HG02610 (cell line): ENCODE results near the gene LHPP.
A peak's percentile ranks its signal among the peaks of the same experiment; 100 is the strongest.

Source experiments
- ATAC-seq: cut with Tn5 transposase; IDR thresholded peaks from one replicate; pipeline ENCODE4 v1.9.1; 2021; ENCODE audit warnings: mild to moderate bottlenecking, moderate library complexity; ENCODE audit not compliant: unreplicated experiment

LHPP gene

GRCh38 chr10:124618470-124619073 is 156.9 kb downstream of the LHPP start:
- ATAC-seq = no peak

- no peak for ATAC-seq
These were observed 157.6 kb downstream of the LHPP start for GRCh38 chr10:124619195-124619594.

- ATAC-seq = no peak
These were observed 158.3 kb downstream of the LHPP start for GRCh38 chr10:124619802-124620490.

- no peak for ATAC-seq
These were observed 160.0 kb downstream of the LHPP start for GRCh38 chr10:124621637-124622036.

DNA sequence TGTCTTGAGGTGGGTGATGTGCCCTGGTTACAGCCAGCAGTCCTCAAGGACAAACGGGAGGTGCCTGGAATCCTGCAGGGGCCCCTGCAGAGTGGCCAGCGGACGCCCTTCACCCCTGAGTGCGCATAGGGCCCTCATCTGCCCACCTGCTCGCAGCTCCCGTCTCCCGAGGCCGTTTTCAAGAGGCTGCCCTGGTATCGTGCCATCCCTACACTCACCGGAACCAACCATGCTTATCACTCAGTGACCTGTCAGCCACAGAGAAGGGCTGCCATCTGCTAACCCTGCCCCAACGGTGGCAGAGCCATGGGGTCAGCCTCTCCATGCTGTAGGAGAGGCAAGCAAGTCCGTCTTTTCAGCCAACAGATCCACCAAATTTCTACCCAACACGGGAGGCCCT is 160.5 kb downstream of the LHPP start:
- ATAC-seq = no peak

DNA sequence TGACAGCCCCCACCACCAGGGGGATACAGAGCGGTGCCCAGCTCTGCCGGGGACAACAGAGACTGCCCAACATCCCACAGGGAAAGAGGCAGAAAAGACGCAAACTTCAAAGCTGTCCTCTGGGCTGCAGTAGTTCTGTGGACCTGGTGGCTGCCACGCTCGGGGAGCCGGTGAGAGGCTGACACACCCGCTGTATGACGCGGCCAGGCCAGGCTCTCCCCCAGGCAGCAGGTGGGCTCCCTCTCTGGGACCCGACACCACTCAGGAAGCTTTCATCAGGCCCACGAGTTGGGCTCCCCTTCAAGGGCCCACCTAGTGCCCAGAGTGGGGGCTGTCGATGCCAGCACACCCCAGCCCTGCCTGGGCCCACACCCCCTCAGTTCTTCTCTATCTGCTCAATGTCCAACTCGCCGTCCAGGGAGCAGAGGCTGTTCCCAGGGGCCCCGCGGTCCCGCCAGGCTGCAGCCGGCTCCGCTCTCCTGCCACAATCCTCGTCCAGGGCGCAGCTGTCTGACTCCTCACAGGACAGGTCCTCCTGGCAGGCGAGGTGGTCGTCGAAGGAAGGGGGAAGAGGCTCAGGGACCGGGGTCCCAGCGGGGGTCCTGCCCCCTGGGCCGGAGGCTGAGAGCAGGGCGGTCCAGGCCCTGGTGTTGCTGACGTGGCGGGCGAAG is 161.4 kb downstream of the LHPP start:
- ATAC-seq = no peak

GRCh38 chr10:124624006-124624405 is 162.4 kb downstream of the LHPP start:
- ATAC-seq = no peak

GRCh38 chr10:124624466-124624865 is 162.8 kb downstream of the LHPP start:
- ATAC-seq = no peak

GRCh38 chr10:124624895-124625294 is 163.3 kb downstream of the LHPP start:
- ATAC-seq = no peak

DNA sequence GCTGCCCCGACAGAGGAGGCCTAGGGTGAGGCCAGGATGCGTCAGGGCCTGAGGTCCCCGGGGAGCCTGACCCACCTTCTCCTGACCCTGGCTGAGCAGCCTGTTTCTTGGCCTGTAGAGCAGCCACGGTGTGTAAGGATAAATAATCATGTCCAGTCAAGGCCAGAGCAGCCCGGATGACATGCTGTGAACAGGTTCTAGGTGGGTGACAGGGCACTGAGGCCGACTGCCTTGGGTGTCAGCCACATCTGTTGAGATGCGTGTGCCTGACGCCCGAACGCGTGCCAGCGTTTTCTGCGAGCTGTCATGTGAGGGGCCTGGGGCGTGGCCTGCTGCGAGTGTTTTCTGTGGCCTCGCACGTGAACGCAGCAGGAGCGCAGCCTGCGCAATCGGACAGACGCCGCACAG is 164.2 kb downstream of the LHPP start:
- ATAC-seq = no peak

DNA sequence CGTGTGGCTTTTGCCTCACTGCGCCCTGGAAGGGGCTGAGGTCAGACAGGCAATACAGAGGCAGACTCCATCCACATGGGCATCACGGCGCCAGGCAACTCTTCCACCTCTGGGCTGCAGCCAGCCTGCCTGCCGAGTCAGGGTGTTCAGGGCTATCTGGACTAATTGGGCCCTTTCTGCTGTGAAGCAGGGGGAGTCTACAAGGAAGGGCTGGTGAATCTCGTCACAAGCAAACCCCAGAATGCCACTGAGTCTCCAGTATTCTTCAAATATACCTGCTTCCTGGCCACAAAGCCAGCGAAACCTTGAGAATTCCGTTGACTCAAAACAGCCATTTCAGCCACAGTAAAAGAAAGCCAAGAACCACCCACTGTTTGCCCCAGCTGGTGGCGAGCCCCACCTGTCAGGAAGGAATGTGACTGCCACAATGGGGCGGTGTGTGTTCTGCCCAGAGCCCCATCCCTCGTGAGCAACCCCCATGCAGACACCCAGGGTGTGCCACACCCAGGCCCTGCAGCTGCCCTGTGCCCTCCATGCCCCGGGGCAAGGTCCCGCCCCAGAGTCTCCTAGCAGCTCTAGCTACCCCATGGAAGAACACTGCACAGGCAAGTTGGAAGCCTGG is 165.2 kb downstream of the LHPP start:
- peak; percentile 47 for ATAC-seq

GRCh38 chr10:124627866-124628675 is 166.4 kb downstream of the LHPP start:
- ATAC-seq = no peak

DNA sequence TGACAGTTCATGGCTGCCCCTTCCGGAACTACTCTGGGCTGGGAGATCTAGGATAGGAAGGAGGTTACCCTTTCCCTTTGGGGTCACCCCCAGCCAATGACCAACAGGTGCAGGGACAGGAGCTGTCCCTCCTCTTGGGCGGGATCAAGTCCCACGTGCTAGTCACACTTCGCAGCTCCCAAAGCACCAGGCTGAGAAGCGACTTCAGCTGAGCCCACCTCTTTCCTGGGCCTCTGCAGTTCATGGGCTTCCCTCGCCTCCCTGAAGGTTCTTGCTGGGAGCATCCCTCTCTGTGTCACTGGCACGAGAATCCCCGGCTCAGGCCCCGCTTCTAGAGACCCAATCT is 167.0 kb downstream of the LHPP start:
- no peak for ATAC-seq

DNA sequence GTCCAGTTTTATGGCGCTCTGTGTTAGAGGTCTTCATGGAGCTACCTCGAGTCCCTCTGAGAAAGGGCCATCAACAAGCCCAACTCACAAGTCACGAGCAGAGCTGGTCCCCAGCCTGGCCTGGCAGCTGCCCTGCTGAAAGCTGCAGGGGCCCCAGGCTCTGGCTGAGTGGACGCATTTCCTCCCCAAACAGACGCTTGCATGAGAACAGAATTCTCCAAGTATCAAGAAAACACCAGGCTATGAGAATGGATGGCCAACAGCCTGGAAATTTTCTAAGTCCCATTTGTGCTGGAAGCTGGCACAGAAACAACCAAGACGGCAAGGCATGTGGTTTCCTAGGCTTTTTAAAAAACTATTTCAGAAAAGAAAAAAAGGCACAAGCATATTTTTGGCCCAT is 167.8 kb downstream of the LHPP start:
- ATAC-seq = no peak

DNA sequence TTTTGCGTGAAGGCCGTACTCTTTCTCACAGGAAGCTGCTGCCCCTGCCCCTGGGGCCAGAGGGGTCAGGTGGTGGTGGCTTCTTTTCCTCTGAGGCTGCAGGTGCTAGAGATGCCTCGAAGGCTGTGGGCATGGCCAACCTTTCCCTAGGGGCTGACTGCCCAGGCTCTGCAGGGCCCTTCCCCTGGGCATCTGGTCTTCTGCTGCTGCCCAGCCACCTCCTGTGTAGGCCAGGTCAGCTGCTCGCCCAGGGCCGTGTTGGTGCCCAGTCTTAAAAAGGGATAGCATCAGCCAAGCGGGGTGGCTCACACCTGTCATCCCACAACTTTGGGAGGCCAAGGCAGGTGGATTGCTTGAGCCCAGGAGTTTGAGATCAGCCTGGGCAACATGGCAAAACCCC is 168.2 kb downstream of the LHPP start:
- no peak for ATAC-seq

GRCh38 chr10:124630551-124630950 is 168.9 kb downstream of the LHPP start:
- no peak for ATAC-seq

DNA sequence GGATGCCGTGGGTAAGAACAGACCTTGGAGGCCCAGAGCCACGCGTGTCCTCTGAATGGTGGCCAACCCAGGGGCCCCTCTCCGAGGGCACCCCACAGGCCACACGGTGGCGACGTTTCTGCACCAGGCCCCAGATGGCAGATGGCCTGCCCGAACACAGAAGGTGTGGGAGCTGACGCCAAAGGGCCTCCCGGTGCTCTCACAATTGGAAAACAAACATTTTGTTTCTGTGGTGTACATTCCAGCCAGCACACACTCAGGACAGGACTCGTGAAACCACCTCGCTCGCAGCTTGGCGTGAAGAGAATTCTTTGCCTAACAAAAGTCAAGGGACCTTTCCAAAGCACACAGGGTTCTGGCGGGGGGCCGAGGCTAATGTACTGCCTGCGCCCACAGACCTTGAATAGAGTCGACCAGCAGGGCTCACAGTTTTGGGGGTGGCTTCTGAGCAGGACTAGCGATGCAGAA is 170.5 kb downstream of the LHPP start:
- ATAC-seq = no peak

DNA sequence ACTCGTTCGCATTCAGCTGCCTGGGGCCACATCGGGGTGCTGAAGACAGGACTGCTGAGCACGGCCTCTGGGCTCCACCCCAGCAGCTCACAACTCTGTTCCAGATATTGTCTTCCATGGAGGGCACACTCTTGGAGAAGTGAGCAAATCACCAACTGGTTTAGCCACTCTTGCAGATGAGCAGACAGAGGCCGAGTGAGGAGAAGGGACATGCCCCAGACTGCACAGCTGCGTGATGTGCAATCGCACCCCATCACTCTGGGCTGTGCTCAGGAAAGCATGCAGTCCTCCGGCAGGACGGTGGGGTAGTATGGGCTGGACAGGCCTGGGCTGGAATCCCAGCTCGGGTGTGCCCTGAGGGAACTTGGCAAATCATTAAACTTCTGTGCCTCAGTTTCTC is 170.9 kb downstream of the LHPP start:
- no peak for ATAC-seq

- ATAC-seq = no peak
These were observed 174.8 kb downstream of the LHPP start for GRCh38 chr10:124636271-124636995.

- no peak for ATAC-seq
These were observed 175.6 kb downstream of the LHPP start for GRCh38 chr10:124637091-124637700.
